ENCODE measurements around the gene UBE2E2.

The UBE2E2 gene

GRCh38 chr3:23217872-23218554 is 14.9 kb downstream of the UBE2E2 start:
- TF ChIP-seq, protein P1, sequence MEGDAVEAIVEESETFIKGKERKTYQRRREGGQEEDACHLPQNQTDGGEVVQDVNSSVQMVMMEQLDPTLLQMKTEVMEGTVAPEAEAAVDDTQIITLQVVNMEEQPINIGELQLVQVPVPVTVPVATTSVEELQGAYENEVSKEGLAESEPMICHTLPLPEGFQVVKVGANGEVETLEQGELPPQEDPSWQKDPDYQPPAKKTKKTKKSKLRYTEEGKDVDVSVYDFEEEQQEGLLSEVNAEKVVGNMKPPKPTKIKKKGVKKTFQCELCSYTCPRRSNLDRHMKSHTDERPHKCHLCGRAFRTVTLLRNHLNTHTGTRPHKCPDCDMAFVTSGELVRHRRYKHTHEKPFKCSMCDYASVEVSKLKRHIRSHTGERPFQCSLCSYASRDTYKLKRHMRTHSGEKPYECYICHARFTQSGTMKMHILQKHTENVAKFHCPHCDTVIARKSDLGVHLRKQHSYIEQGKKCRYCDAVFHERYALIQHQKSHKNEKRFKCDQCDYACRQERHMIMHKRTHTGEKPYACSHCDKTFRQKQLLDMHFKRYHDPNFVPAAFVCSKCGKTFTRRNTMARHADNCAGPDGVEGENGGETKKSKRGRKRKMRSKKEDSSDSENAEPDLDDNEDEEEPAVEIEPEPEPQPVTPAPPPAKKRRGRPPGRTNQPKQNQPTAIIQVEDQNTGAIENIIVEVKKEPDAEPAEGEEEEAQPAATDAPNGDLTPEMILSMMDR (IDR thresholded peaks at IDR 0.05; ENCODE audit: insufficient read depth, low read depth, low read length, missing control alignments) = no peak
- no peak overlapping the region for H3K4me3 ChIP-seq (ENCODE audit: low read length)
- no peak for DNase-seq (ENCODE audit: low read depth)

GRCh38 chr3:23219117-23219516 is 16.0 kb downstream of the UBE2E2 start:
- no peak for DNase-seq (ENCODE audit: low read depth)
- no peak overlapping the region for H3K4me3 ChIP-seq (ENCODE audit: low read length)
- TF ChIP-seq, protein P1 (IDR thresholded peaks at IDR 0.05; ENCODE audit: insufficient read depth, low read depth, low read length, missing control alignments) = no peak

DNA sequence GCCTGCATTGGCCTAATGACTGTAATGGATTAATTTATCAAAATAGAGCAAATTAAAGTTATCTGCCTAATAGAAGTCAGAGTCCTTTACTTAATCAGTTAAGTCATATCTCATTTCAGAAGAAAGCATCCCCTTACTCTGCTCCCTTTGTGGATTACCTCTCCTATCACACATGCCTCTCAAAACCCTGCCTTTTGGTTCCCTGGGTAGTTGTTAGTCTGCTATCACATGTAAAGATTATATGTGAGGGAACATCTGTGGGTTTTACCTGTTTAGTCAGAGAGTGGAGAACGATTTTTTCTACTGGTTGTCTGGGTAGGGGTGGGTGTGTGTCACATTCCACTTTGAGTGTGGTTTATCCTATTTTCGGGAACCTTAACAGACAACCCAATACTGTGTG is 16.4 kb downstream of the UBE2E2 start:
- TF ChIP-seq, protein P1 (IDR thresholded peaks at IDR 0.05; ENCODE audit: insufficient read depth, low read depth, low read length, missing control alignments) = no peak
- DNase-seq (ENCODE audit: low read depth) = no peak
- no peak overlapping the region for H3K4me3 ChIP-seq (ENCODE audit: low read length)

DNA sequence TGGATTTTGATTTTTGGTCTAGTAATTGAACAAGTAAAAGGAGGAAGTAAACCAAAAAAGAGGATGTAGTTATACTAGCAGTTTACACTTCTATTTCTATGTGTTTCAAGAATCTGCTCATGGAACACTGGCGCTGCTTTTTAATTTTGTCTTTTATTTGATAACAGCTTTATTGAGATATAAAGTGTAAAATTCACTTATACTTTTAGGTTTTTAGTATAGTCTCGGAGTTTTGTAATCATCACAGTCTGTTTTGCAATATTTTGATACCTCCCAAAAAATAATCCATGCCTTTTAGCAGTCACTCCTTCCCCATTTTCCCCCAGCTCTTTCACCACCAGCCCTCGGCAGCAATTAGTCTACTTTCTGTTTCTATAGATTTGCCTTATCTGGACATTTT is 18.0 kb downstream of the UBE2E2 start:
- no peak overlapping the region for H3K4me3 ChIP-seq (ENCODE audit: low read length)
- TF ChIP-seq, protein P1 (IDR thresholded peaks at IDR 0.05; ENCODE audit: insufficient read depth, low read depth, low read length, missing control alignments) = no peak
- no peak for DNase-seq (ENCODE audit: low read depth)

- no peak for DNase-seq (ENCODE audit: low read depth)
- H3K4me3 ChIP-seq (ENCODE audit: low read length) = no peak overlapping the region
- TF ChIP-seq, protein P1 (IDR thresholded peaks at IDR 0.05; ENCODE audit: insufficient read depth, low read depth, low read length, missing control alignments) = no peak
These were observed 28.9 kb downstream of the UBE2E2 start for GRCh38 chr3:23232016-23232415.

GRCh38 chr3:23232854-23233253 is 29.7 kb downstream of the UBE2E2 start:
- TF ChIP-seq, protein P1 (IDR thresholded peaks at IDR 0.05; ENCODE audit: insufficient read depth, low read depth, low read length, missing control alignments) = no peak
- H3K4me3 ChIP-seq (ENCODE audit: low read length) = no peak overlapping the region

GRCh38 chr3:23235264-23235663 is 32.1 kb downstream of the UBE2E2 start:
- TF ChIP-seq, protein P1 (IDR thresholded peaks at IDR 0.05; ENCODE audit: insufficient read depth, low read depth, low read length, missing control alignments) = no peak
- DNase-seq (ENCODE audit: low read depth) = no peak

More at GRCh38 chr3:23232854-23233253, 29.7 kb downstream of the UBE2E2 start:
- DNase-seq (ENCODE audit: low read depth) = no peak

More at GRCh38 chr3:23235264-23235663, 32.1 kb downstream of the UBE2E2 start:
- H3K4me3 ChIP-seq (ENCODE audit: low read length) = no peak overlapping the region
